GM19025 (cell line): ENCODE data around the gene DIP2B.
"Not testable (repeated sequence)": the region's sequence is repeated elsewhere in the genome, so short reads cannot be mapped to it uniquely, and the experiment has no call there.

Experiments used
- ATAC-seq: cut with Tn5 transposase; IDR thresholded peaks from one replicate; pipeline ENCODE4 v1.9.1; 2021; ENCODE audit warnings: mild to moderate bottlenecking, low read depth, moderate library complexity; ENCODE audit not compliant: unreplicated experiment

The DIP2B gene, protein sequence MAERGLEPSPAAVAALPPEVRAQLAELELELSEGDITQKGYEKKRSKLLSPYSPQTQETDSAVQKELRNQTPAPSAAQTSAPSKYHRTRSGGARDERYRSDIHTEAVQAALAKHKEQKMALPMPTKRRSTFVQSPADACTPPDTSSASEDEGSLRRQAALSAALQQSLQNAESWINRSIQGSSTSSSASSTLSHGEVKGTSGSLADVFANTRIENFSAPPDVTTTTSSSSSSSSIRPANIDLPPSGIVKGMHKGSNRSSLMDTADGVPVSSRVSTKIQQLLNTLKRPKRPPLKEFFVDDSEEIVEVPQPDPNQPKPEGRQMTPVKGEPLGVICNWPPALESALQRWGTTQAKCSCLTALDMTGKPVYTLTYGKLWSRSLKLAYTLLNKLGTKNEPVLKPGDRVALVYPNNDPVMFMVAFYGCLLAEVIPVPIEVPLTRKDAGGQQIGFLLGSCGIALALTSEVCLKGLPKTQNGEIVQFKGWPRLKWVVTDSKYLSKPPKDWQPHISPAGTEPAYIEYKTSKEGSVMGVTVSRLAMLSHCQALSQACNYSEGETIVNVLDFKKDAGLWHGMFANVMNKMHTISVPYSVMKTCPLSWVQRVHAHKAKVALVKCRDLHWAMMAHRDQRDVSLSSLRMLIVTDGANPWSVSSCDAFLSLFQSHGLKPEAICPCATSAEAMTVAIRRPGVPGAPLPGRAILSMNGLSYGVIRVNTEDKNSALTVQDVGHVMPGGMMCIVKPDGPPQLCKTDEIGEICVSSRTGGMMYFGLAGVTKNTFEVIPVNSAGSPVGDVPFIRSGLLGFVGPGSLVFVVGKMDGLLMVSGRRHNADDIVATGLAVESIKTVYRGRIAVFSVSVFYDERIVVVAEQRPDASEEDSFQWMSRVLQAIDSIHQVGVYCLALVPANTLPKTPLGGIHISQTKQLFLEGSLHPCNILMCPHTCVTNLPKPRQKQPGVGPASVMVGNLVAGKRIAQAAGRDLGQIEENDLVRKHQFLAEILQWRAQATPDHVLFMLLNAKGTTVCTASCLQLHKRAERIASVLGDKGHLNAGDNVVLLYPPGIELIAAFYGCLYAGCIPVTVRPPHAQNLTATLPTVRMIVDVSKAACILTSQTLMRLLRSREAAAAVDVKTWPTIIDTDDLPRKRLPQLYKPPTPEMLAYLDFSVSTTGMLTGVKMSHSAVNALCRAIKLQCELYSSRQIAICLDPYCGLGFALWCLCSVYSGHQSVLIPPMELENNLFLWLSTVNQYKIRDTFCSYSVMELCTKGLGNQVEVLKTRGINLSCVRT (N-terminal part only)

GRCh38 chr12:50504798-50505674 is at the start of gene DIP2B:
Gene DIP2B, plus strand, starts transcription at chr12:50504985. Its CDS starts 156 bp downstream, at chr12:50505141.
- peak; percentile 73 for ATAC-seq

DNA sequence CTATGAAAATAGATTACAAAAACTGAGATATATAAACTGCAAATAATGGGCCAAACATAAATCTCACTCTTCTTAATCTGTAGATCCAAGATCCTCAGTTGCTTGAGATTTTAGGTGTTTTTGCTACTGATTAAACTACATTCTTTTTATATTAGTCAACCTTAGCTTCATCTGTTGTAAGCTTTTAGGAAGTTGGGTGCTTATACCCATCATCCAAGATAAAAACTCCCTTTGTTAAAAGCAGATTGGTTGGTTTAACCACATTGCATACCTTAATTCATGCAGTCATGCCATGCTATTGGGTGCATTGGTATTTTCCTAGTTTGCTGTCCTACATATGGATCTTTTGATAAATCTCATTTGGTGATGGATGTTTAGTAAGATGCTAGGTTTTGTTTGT is 46.2 kb upstream of the DIP2B start:
- ATAC-seq = no peak

GRCh38 chr12:50467439-50467838 is 37.3 kb upstream of the DIP2B start:
- ATAC-seq = no peak

DNA sequence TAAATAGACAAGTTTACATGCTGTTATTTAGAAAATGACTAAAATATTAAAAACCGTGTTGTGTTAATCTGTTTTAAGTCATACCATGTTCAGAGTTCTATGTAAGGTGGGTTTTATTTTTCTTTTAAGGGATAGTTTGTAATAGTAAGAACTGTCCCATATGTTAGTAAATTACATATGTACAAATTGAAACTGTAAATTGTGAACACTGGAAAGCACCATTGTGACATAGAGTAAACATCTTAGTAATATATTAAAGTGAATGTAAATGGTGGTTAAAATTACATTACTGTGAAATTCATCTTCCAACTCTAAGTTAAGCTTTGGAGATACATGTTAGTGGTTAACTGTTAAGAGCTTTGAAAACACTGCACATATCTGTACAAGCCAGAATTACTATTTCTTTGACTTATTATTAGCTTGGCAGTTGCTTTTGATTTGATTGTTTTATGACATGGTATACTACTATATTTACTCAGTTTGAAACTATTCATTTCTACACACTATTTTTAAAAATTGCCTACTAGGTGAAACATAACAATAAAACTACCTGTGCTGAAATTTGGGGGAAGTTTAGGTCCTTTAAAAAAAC is 27.4 kb upstream of the DIP2B start:
- no peak for ATAC-seq

GRCh38 chr12:50482571-50482970 is 22.2 kb upstream of the DIP2B start:
- no peak for ATAC-seq

- ATAC-seq = no peak
These were observed 21.3 kb upstream of the DIP2B start for GRCh38 chr12:50483488-50483887.

DNA sequence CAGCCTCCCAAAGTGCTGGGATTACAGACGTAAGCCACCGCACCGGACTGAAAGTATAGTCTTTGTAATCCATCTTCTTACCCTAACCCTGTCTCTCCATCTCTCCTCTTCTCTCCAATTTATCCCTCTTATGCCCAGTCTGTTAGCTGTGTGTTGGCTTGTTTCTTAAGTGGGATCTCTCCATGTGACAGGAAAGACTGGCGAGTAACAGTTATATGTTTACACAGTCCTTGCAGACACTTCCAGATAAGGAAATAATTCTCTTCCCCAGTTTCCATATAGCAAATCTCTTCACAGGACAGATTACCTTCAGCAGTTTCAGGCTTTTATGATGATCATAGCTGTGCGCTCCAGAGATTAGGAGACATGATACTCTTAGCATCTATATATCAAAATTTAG is 16.0 kb upstream of the DIP2B start:
- ATAC-seq = no peak

DNA sequence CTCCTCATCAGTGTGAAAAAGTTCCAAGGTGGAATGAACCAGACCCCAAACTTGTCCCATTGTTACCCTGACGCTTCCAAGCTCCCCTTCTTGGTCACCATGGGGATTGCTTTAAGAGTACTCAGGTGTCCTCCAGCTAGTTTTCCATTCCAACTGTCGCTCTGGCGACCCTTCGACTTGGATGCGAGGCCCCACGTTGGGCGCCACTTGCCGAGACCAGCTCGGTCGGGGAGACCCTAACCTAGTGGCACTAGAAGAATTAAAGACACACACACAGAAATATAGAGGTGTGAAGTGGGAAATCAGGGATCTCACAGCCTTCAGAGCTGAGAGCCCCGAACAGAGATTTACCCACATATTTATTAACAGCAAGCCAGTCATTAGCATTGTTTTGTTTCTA is 6.7 kb upstream of the DIP2B start:
- ATAC-seq = not testable (repeated sequence)

DNA sequence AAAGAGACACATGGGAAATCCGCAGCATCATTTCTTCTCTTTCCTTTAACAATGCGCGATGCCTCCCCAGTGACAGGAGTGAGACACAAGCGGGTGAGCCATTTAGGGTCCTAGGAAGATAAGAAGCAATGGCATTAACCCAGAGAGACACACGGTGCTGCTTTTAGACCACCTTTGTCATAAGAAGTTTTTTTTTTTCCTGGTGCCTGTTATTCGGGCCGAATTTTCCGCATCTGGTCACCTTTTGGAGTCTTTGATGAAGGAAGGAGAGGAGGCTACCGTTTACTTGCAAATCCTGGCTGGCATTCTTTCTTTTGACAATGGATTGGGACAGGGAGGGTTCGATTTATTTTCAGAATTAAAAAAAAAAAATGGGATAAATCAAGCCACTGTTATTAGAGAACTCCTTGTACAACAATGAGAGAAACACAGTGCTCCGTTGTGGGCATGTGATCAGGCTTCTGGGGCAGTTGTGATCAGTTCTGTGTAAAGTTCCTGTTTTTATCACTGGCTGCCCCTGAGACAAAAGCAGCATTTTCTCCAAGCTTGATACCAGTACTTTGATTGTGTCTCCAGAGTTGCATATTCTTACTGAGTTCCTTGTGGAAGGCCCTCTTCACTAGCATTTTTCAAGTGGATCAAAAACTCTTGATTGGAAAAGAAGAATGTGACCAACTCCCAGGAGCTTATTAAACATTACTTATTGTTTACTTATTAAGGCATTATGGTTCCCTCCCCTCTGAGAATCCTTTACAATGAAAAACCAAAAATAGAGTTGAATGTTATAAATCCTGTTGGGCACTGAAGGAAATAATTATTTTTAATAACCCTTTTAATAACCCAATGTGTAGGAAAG is 1.1 kb downstream of the DIP2B start:
- no peak for ATAC-seq

GRCh38 chr12:50506753-50507473 is 2.1 kb downstream of the DIP2B start:
- ATAC-seq = no peak

GRCh38 chr12:50507474-50507838 is 2.7 kb downstream of the DIP2B start:
- ATAC-seq = no peak

DNA sequence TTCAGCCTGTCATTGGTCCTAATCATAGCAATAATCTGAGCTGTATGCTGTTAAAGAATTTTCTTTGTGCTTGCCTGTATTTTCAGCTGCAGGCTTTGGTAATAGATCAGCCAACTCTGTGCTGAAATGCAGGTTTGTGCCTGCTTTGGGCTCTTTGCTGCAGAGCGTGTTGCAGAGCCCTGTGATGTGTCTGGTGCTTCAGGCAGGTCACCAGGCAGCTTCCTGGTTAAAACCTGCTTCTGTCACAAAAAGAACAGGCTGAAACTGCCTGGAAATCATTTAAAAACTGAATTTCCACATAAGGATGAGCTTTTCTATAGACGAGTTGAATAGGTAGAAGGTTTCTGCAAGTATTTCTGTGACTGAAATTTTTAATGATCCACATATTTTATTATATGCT is 3.1 kb downstream of the DIP2B start:
- no peak for ATAC-seq

DNA sequence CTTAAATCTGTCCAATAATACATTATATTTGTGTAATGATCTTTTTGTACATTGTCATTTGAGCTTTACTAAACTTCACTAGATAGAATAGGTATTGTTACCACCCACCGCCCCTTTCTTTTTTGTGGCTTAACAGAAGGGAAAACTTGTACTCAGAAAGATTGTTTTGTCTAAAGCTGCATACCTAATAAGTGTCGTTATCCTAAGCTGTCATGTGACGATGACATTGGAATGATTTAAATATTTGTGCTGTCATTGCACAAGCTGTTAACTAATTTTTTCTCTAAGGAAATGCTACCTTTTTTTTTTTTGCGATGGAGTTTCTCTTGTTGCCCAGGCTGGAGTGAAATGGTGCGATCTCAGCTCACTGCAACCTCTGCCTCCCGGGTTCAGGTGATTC is 3.6 kb downstream of the DIP2B start:
- ATAC-seq = no peak

GRCh38 chr12:50508970-50509663 is 4.3 kb downstream of the DIP2B start:
- ATAC-seq = no peak

DNA sequence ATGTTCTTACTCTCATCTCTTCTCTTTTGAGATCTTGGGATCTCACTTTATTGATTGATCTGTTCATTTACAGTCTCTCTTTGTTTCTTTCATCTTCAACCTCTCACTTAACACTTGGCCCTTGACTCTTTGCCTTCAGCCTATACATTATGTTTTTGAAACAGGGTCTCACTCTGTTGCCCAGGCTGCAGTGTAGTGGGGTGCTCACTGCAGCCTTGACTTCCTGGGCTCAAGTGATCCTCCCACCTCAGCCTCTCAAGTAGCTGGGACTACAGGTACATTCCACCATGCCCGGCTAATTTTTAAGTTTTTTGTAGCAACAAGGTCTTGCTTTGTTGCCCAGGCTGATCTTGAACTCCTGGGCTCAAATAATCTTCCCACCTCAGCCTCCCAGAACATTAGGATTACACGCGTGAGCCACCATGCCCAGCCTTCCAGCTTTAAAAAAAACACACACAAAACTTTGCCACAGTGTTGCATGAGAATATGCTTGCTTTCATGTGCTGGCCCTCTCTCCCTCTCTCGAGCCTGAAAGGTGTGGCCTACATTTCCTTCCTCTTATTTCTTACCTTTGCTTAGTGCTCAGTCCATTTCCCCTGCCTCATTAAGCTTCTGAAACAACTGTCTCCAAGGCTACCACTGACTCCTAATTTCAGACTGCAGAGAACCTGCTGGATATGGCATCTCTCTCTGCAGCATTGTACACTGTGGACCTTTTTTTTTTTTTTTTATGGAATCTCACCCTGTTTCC is 9.9 kb downstream of the DIP2B start:
- ATAC-seq = no peak

- ATAC-seq = no peak
These were observed 10.8 kb downstream of the DIP2B start for GRCh38 chr12:50515587-50515986.
